LNCaP clone FGC (cell line): Measurements from ENCODE around the gene MX2.

Experiments
- DNase-seq: peaks from one replicate; pipeline ENCODE4 v3.0.0-alpha.2; 2011; ENCODE audit warnings: low read depth
- H3K4me3 ChIP-seq: 2 replicates; pipeline ENCODE4 v1.5.1; 2011; ENCODE audit warnings: mild to moderate bottlenecking, low read depth, low read length, control low read depth
- TF ChIP-seq, protein P1 (sequence below): IDR thresholded peaks from 2 replicates; pipeline ENCODE4 v1.5.1; 2012; ENCODE audit warnings: mild to moderate bottlenecking; ENCODE audit not compliant: control insufficient read depth, insufficient read depth; ENCODE audit errors: extremely low read depth

Gene MX2

DNA sequence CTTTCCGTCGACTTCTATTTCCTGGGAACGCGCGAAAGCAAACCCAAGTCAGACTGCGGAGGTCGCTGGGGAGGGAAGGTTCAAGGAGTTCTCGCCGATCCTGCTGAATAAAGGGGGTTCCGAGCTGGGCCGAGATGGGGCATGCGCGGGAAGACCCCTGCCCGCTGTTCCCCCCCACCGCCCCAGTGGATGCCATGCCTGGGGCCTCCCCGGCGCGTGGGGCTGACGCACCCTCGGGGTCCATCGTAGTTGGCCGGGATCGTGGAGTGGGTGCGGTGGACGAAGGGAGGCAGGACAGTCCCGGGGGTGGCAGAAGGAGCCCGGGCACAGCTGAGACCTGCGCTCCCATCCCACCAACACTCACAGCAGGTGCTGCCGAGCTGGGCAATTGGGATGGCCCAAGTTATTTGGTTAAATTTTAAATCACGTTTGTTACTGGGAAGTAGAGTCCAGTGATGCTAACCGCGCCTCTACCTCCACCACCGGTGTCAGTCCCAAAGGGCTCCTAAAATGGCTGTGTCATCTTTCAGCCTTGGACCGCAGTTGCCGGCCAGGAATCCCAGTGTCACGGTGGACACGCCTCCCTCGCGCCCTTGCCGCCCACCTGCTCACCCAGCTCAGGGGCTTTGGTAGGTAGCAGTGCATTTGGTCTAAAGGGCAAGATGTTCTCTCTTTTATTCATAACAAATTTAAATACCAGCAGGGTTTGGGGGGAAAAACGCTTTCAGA lies 65.0 kb downstream of the MX2 start:
- H3K4me3 ChIP-seq: no peak overlapping the region
- TF ChIP-seq, protein P1, sequence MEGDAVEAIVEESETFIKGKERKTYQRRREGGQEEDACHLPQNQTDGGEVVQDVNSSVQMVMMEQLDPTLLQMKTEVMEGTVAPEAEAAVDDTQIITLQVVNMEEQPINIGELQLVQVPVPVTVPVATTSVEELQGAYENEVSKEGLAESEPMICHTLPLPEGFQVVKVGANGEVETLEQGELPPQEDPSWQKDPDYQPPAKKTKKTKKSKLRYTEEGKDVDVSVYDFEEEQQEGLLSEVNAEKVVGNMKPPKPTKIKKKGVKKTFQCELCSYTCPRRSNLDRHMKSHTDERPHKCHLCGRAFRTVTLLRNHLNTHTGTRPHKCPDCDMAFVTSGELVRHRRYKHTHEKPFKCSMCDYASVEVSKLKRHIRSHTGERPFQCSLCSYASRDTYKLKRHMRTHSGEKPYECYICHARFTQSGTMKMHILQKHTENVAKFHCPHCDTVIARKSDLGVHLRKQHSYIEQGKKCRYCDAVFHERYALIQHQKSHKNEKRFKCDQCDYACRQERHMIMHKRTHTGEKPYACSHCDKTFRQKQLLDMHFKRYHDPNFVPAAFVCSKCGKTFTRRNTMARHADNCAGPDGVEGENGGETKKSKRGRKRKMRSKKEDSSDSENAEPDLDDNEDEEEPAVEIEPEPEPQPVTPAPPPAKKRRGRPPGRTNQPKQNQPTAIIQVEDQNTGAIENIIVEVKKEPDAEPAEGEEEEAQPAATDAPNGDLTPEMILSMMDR: no peak
- no peak for DNase-seq

DNA sequence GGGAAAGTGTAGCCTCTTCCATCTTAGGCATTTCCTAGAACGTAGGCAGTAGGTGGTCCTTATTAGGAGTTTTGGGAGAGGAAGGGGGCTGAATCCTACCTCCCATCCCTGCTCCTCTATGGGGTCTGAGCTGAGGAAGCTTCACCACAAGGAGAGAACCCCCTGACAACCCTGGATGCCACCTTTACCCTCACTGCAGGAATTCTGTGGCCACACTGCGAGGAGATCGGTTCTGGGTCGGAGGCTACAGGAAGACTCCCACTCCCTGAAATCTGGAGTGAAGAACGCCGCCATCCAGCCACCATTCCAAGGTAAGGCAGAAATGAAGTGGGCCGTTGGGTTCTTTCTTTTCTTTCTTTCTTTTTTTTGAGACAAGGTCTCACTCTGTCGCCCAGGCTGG lies 65.7 kb downstream of the MX2 start:
- TF ChIP-seq, protein P1: no peak
- DNase-seq: no peak
- no peak overlapping the region for H3K4me3 ChIP-seq

DNA sequence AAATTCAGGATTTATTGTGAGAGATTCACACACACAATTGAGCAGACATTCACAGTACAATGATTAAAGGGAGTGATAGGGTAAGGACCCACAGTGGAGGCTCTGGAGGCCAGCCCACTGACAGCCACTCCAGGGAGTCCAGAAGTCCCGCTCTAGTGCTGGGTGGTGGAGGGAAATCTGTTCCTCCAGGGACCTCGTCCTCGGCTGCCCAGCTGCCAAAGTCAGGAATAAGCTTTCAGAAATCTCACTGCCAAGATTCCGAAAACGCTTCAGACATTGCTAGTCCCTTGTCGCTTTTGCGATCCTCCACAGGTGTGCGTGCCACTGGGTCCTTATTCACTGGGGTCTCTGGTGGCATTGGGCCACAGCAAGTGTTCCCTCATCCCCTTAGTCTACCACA lies 66.5 kb downstream of the MX2 start:
- no peak overlapping the region for H3K4me3 ChIP-seq
- TF ChIP-seq, protein P1: no peak
- DNase-seq: no peak

DNA sequence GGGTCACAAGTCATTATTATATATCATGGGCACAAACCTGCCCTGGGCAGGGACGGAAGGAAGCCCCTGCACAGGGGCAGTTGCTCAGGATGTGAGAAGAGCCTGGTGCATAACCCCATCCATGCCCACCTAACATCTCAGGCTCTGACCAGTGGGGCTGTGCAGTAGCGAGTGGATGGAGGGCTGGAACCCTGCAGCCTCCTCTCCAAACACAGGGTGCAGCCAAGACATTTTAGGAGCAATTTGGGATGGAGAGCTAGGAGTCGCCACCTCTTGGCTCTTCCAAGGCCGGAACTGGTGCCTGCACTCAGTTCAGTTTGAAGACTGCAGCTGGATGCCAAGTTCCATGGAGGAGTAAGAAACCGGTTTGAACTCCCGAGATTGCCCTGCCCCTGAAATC lies 67.0 kb downstream of the MX2 start:
- no peak for DNase-seq
- TF ChIP-seq, protein P1: no peak

DNA sequence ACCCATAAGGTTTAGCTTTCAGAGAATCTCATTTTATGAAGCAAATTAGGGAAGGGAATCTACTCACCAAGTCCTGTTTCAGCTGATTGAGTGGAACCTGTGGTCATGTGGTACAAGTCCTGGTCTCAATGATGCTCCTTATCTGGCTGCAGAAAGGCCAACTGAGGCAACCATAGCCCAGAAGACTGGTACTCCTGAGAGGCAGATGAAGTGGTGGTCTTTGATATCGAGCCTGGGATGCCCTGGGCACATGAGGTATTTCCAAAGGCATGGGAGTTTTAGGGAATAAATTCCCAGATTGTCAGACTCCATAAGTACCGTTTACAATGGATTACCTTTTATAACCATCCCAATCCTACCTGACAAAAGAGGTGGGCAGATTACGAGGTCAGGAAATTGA lies 67.5 kb downstream of the MX2 start:
- no peak for DNase-seq
- TF ChIP-seq, protein P1: no peak

More for the DNA sequence above, 67.0 kb downstream of the MX2 start:
- H3K4me3 ChIP-seq: no peak overlapping the region

DNA sequence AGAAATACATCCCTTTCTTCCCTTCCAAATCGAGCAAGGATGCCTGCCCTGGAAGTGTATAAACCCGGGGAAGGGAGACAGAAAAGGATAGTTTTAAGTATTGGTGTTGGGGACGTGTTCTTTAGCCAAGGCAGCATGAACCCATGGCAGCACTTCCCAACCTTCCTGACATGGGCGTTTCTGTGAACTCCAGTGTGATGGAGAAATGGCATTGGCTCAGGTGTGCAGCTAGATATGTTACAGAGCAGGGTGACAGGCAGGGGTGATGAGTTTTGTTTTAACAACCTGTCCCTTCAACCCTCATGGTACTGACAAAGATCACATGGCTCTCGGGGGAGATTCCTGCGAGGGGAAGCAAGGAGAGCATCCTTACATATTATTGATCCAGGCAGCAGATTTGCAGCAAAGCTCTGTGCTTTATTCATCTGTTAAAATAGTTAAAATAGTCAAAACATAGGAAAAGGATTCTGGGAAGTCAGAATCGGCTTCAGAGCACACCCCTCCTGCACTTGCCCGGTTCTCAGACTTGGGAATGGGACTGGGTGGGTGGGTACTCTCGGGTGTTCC lies 68.2 kb downstream of the MX2 start:
- H3K4me3 ChIP-seq: no peak overlapping the region
- TF ChIP-seq, protein P1: no peak
- no peak for DNase-seq

More for the DNA sequence above, 67.5 kb downstream of the MX2 start:
- H3K4me3 ChIP-seq: no peak overlapping the region

DNA sequence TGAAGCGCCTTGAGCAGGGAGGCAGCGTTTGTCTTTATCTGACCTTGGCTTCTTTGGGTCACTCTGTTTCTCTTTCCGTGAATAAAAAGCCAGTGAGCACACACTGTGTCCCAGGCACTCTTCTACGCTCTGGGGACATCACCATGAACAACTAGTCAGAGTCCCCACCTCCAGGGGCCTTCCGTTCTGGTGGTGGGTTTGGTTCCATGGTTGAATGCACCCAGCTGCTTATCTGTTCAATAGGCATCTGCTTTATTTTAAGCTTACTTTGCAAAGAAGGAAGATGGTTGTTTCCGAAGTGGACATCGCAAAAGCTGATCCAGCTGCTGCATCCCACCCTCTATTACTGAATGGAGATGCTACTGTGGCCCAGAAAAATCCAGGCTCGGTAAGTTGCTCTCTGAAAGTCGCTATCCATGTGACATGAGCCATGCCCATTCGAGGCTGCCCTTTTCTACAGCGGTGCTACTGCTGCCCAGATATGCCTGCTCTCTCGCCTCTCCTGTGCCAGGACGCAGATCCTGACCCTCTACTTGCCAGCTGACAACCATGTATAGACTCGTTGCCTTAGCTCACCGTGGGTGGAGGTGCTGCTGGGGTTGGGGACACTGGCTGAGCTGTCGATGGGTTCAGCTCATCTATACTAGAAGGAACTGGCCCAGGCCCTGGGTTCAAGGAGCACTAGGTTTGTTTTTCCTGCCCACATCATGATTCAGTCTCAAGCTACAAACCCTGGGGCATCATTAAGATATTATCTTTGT lies 70.1 kb downstream of the MX2 start:
- TF ChIP-seq, protein P1: no peak
- no peak for DNase-seq
- H3K4me3 ChIP-seq: no peak overlapping the region
